HG03045 (cell line): ENCODE data around the gene TWF2.

Experiments
- ATAC-seq: cut with Tn5 transposase; IDR thresholded peaks from one replicate; pipeline ENCODE4 v1.9.1; 2021; ENCODE audit warnings: mild to moderate bottlenecking, moderate library complexity; ENCODE audit not compliant: unreplicated experiment

TWF2 gene

GRCh38 chr3:52238193-52238760, 681 bp downstream of the TWF2 start:
- ATAC-seq, result no peak

DNA sequence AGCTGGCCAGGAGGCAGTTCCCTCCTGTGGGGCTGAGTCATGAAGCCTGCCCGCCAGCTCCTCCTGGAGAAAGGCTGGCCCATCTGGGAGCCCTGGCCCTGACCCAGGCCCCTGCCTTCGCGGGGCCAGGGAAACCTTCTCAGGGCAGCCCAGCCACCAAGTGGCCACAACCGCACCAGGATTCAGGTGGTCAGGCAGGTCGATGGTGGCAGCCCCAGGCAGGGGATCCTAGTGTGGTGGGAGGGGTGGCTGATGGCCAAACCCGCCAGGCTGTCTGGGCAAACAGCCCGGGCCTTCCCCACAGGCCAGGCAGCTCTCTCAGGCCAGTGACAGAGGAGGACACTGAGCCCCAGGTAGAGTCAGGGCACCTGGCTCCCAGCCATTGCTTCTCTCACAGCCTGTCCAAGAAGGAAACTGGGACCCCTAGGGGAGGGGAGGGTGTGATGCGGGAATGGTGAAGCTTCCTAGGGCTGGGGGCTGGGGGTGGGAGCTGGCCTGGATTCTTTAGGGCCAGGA, 1.2 kb downstream of the TWF2 start:
- no peak for ATAC-seq

DNA sequence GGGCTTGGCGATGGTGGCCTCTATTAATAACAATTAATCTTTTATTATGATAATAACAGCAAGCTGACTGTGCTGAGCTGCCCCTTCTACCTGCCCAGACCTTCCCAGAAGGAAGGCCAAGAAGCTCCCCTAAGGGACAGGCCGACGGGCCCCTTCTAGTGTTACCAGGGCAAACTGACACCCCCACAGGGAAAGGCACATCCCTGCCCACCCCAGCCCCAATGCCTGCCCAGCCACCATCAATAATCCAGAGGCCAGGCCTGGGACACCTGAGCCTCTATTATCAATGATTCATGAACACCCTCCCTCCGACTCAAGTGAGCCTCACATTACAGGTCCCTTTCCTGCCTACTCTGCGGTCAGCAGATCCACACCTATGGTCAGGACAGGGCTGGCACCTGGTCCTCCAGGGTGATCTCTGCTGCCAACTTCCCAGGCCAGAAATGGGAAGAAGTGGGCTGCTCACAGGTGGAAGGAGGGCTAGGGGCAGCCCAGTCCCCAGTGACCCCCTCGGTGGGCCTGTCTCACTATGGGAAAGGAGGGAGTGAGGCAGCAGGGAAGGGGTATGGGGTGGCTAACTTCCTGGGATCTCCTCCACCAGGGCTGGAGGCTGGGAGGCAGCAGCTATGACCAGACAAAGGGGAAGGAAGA, 1.8 kb downstream of the TWF2 start:
- no peak for ATAC-seq

- ATAC-seq, result no peak
Observed at GRCh38 chr3:52236424-52236886, 2.5 kb downstream of the TWF2 start.

DNA sequence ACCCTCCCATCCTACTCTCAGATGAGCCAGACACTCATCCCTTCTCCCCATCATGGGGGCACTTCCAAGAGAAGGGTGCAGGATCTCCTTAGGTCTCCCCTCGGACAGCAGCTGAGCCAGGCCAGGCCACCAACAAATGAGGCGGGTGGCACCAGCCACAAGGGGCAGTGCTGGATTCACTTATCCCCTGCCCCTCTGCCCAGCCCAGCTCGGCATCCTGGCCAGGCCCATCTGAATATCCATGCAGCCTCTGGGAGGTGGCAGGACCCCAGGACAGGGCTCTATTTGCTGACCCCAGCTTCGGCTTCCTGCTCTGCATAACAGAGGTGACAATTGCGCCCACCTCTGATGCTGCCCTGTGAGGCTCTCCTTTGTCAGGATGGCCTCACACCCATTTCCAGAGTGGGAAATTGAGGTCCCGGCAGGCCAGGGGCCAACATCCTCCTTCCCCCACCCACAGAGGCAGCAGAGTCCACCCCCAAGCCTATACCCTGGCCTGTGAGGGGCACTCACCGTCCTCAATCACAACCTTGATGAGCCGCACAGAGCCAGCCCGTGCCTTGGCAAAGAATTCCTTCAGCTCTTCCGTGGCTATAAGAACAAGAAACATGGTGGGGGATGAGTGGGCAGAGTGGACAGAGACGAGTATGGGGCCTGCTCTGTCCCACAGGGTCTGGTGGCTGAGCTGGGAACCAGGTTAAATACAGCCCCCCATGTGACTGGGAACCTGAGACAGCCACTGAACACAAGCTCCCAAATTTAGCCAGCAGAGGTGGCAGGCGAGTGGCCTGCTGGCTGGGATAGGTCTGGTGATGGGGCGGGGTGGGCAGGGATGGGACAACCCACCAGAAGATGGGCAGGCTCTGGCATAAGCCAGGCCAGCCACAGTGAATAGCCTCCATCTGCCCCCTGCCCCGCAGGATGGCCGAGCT, 4.2 kb downstream of the TWF2 start:
- no peak for ATAC-seq

- no peak for ATAC-seq
Observed at GRCh38 chr3:52233968-52234367, 5.0 kb downstream of the TWF2 start.

DNA sequence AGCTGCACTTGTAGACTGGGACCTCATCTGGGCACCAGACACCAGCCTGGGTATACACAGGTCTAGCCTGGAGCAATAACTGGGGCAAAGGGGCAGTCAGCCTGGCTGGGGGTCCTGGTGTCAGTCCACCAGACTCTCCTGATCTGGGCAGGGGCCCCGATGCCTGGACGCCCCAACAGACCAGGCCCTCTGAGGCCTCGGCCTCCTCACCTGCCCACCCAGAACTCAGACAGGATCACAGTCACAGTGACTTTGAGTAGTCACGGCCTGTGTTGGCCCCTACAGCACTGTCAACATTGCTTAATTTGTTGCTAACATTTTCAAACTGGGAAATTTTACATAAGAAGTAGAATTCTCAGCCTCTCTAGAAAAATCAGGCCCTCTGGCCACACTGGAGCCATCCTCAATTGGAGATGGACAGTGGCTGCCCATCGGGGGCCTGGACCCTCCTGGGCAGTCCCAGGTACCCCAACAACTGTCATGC, 5.8 kb downstream of the TWF2 start:
- ATAC-seq, result no peak

DNA sequence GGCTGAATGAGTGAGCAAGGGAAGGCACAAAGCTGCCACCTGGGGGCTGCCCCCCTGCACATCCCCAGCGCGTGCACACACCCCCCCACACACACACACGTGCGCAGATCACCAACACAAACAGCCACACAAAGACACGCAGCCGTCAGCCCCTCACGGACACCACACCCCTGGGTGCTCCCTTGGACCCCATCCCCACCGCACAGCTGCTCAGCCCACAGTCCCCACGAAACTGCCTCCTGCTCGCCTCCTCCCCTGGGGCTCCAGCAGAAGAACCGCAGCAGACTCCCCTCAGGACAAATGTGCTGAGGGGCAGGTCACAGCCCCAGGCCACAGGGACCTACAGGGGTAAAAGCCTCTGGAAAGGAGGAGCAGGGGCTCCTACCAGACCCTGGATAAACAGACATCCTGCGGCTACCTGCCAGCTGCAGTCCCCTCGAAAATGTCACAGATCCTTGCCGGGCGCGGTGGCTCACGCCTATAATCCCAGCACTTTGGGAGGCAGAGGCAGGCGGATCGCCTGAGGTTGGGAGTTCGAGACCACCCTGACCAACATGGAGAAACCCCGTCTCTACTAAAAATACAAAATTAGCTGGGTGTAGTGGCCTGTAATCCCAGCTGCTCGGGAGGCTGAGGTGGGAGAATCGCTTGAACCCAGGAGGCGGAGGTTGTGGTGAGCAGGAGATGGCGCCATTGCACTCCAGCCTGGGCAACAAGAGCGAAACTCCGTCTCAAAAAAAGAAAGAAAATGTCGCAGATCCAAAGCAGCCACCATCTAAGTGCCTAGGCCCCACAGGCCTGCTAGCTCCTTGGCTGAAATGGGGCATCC, 6.5 kb downstream of the TWF2 start:
- ATAC-seq, result no peak

GRCh38 chr3:52231502-52232278, 7.3 kb downstream of the TWF2 start:
- ATAC-seq, result no peak

GRCh38 chr3:52230889-52231499, 8.0 kb downstream of the TWF2 start:
- ATAC-seq, result no peak

DNA sequence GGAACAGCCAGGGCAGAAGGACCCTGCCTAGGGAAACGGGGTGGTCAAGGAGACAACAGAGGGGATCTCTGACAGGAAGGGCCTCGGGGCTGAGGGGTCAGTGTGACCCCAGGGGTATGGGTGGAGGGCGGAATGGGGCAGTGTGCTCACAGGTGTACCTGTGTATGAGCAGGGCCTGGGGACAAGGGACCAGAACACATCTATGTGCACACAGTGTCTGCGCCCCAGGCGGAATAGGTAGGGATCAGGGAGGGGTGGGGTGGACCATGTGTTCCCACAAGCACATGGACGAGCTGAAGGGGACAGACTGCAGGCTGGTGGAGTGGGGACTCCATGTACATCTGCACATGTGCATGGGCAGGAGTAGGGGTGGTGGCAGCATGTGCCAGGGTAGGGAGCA, 8.5 kb downstream of the TWF2 start:
- no peak for ATAC-seq

- ATAC-seq, result no peak
Observed at GRCh38 chr3:52229656-52230055, 9.3 kb downstream of the TWF2 start.

DNA sequence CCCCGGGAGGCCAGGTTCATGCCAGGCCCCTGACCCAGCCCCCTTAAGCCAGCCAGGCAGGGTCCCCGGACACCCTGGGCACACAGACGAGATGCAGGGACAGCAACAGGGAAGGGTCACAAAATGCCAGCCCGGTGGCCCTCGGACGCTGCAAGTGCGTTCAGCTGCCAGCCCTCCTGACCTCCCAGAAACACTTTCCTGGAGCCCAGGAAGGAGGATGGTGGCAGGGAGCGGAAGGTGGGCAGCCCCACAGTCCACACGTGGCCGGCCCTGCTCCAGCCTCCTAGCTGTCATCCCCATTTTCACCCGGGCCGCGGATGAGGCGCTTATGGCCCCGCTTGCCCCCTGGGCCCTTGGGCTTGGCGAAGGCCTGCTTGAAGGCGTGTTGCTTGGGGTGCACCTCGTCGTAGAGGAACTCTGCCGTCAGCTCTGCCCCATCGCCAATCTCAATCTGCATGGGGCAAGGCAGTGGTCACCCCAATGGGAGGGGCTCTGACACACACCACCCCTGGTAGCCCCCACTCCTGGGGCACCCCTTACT, 10.1 kb downstream of the TWF2 start:
- no peak for ATAC-seq

GRCh38 chr3:52228266-52228665, 10.7 kb downstream of the TWF2 start:
- no peak for ATAC-seq

DNA sequence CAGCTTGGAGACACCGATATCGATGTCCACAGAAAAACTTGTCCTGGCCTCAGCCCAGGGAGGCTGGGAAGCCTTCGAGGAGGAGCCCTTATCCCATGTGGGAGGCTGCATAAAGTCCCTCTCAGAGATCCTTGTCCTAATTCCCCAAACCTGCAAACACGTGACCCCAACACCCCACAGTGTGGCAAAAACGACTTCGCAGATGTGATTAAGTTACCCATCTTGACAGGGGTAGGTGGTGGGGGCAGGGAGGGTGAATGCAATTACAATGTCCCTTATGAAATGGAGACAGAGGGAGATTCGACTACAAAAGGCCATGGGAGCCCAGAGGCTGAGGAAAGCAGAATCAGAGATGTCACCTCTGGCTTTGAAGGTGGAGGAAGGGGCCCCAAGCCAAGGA, 11.2 kb downstream of the TWF2 start:
- ATAC-seq, result no peak

GRCh38 chr3:52227117-52227516, 11.8 kb downstream of the TWF2 start:
- no peak for ATAC-seq

- ATAC-seq, result peak; percentile 10
Observed at GRCh38 chr3:52226229-52226817, 12.6 kb downstream of the TWF2 start.

DNA sequence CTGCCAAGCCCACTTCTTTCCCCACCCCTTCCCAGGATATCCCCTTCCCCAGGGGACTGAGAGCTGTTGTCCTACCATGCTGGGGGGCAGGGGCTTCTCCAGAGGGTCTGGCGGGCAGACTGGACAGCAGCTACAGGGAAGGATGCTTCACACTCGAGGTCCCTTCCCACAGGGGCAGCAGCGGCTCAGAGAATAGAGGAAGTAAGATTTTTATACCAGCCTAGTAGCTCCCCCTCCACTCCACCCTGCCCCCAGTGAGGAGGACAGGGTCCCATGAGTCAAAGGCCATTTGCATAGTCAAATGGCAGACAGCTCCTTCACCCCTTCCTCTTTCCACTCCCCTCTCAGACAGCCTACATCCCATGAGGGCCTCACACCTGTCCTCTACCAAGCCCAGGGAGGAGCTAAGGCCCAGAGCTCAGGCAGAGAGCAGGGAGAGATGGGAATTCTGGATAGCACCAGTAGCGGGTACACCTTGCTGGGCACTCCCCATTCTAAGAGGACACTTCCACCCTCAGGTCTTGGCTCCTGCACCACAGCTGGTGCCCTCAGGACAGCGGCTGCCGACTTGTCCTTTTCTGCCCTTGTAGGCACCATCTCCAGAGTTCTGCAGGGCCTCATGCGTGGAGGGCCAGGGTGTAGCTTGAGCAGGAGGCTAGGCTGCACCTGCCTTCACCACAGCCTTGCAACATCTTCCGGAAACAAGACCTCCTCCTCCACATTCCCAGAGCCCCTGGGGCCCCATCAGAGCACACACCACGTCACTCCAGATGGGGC, 13.3 kb downstream of the TWF2 start, which contains the start of gene TLR9:
Gene TLR9 (minus strand): TSS at position 194 of the 777 bp plus-strand sequence. CDS start 116 bp downstream, at position 78.
- ATAC-seq, result peak; percentile 78
